Gastroesophageal sphincter (tissue), 2 donors: ENCODE results near the gene MRPS23.

ENCODE experiments used
- POLR2A ChIP-seq, 2 donors: fragments of 450-650 bp; IDR thresholded peaks; one replicate each; pipeline ENCODE4 v1.6.1; 2017; ENCODE audit warnings: antibody characterized with exemption in 2 of 2, mild to moderate bottlenecking in 2 of 2, moderate library complexity in 1 of 2
- POLR2AphosphoS5 ChIP-seq: sonication (generic); formaldehyde crosslinking; IDR thresholded peaks from one replicate; pipeline ENCODE4 v1.6.1; 2017; ENCODE audit warnings: antibody characterized with exemption

- TF ChIP-seq POLR2AphosphoS5, result no peak
- no peak for TF ChIP-seq POLR2A (IDR thresholded peaks at IDR 0.05)
Measured at GRCh38 chr17:57890857-57891232, 41.0 kb upstream of the MRPS23 start.
